CD1c-positive myeloid dendritic cell (primary cell): ENCODE measurements around the gene SLC15A3.

ENCODE experiments used
- DNase-seq: peaks from one replicate; pipeline ENCODE4 v3.0.0-alpha.2; 2016; ENCODE audit errors: extremely low spot score

SLC15A3 gene

GRCh38 chr11:60951904-60952741 is at the start of gene SLC15A3:
TSS of gene SLC15A3 (minus strand) at chr11:60952176. CDS start at chr11:60951551, 625 bp downstream.
- peak; percentile 95 for DNase-seq

- DNase-seq = no peak
Observed at GRCh38 chr11:61000426-61000825, 48.5 kb upstream of the SLC15A3 start.

GRCh38 chr11:60996381-60997138 is 44.6 kb upstream of the SLC15A3 start:
- DNase-seq = no peak

GRCh38 chr11:60995798-60996197 is 43.8 kb upstream of the SLC15A3 start:
- peak; percentile 46 for DNase-seq

GRCh38 chr11:60994541-60995080 is 42.6 kb upstream of the SLC15A3 start:
- DNase-seq = no peak

- DNase-seq = no peak
Observed at GRCh38 chr11:60993615-60994014, 41.6 kb upstream of the SLC15A3 start.

- no peak for DNase-seq
Observed at GRCh38 chr11:60992842-60993409, 41.0 kb upstream of the SLC15A3 start.

- no peak for DNase-seq
Observed at GRCh38 chr11:60991457-60991856, 39.5 kb upstream of the SLC15A3 start.

GRCh38 chr11:60989093-60989650 is 37.2 kb upstream of the SLC15A3 start:
- DNase-seq = peak; percentile 77

DNA sequence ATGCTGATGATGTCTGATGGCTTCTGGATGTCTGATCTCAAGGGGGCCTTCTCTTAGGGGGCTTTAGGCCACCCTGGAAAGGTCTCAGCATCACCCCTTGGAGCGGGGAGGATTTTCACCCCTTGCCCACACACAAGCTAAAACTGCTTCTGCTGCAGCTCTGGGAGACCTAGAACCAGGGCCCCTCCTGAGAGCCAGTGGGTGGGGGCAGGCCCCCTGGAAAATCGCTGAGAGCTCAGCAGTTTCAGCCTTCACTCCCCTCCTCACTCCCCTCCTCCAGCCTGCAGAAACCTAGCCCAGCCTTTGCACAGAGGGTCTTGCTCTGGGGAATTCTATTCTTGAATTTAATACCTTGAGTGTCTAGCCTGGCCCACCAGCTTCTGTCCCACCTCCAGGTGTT is 36.7 kb upstream of the SLC15A3 start:
- no peak for DNase-seq

GRCh38 chr11:60987577-60988277 is 35.8 kb upstream of the SLC15A3 start:
- no peak for DNase-seq

- peak; percentile 88 for DNase-seq
Observed at GRCh38 chr11:60985991-60986915, 34.3 kb upstream of the SLC15A3 start.

- no peak for DNase-seq
Observed at GRCh38 chr11:60985501-60985900, 33.5 kb upstream of the SLC15A3 start.

DNA sequence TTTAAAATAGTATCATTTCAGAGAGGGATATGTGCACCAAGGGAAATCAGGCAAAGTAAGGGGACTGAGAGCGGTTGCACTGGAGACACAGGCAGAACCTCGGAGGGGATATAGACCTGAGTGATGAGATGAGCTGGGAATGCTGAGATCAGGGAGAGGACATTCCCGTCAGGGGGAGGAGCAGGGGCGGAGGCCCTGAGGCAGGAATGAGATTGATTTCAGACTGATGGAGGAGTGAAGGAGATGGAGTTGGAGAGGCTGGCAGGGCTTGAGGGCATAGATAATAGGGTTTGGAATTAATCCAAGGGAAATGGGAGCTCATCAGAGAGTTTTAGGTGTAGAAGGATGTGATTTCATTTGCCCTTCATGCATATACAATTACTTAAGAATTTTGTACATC is 32.7 kb upstream of the SLC15A3 start:
- DNase-seq = no peak

- DNase-seq = no peak
Observed at GRCh38 chr11:60984149-60984548, 32.2 kb upstream of the SLC15A3 start.

DNA sequence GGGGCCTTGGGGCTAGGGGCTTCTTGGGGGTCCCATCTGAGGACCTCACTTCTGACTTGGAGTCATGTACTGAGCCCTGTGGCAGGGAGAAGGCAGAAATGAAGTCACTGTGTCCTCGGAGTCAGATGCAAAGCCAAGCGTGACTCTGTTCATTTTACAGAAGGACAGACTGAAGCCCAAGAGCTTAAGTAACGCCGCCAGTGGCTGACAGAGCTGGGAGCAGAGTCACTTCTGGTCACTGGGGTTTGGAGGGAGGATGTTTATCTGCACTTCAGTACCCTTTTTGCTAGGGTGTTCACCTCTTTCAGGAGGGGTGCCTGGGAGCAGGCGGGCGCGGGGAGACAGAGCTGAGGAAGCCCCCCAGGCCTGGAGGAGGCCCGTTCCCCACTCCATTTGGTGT is 30.2 kb upstream of the SLC15A3 start:
- no peak for DNase-seq

DNA sequence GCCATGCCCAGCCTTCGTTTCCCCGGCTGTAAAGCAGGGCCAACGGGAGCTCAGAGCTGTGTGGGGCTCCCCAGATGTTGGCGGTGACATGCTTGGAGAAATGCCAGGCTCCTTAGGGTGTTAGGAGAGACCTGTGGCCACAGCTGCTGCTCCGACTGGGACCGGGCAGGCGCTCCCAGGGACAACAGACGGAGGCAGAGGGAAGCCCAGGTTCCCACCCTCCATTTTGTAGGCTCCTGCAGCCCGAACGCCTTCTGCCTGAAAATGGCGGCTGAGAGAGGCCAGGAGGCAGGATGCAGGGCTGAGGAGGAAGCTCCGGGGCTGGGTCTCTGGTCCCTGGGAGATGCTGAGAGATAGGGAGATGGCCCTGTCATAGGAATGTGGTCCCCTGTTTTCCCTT is 29.5 kb upstream of the SLC15A3 start:
- no peak for DNase-seq

DNA sequence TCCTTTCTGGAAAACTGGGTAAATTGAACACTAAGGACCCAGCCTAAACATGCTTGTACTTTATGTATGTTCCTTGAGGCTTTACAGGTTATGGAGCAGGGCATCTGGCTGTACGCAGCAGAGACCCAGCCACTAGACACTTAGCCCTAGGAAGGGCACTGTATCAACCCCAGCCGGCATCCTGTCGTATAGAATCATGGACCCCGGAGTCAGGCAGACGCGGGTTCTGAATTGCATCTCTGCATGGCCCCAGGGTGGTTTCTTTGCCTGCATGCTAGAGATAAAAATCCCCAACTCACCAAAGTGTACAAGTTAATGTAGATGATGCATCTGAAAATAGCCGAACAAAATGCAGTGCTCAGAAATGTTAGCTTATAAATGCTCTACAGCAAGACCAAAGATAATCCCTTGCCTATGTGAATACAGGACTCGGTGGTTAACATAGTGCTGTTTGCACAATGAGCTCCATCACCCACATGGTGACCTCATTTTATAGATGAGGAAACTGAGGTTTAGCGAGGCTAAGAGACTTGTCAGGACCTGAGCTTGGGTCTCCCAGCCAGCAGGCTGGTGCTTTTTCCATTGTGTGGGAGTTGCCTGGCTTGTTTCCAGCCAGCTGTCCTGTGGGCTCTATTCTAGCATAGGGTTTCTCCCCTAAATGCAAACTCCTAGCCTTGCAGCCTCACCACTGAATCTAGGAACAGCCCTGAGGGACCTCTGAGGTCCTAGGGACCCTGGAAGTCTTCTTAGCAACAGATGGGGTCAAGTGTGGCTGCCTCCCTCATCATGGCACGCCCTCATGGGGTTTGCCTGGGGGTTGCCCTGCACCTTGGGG is 26.8 kb upstream of the SLC15A3 start:
- peak; percentile 85 for DNase-seq

DNA sequence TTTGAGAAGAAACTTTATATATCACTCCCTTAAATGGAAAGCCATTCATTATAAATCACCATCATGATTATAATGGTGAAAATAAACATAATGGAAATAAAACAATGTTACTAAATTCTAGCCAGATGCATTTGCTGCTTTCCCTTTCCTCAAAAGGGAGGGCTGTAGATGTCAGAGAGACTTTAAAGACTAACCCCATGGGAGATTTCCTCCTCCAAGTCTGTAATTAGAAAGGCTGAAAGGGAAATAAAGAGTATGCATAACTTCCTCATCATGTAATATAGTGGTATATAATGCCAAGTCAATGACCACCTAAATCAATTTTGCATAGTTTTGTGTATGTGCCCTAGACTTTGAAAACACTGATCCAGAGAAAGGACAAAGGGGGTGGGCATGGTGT is 25.9 kb upstream of the SLC15A3 start:
- no peak for DNase-seq
